Mesothelial cell of epicardium (in vitro differentiated cells): ENCODE measurements around the gene MCIDAS. TPM values are rescaled to one million over a fixed set of nuclear protein-coding genes. Genes with fewer than 3 reads are reported as not detected.

Experiments
- DNase-seq, 2 experiments: peaks; one replicate each; pipeline ENCODE4 v3.0.0; 2021; ENCODE audit warnings: low spot score in 2 of 2; ENCODE audit not compliant: unreplicated experiment in 2 of 2
- H3K27ac Mint-ChIP-seq: 2 replicates; pipeline ENCODE4 v1.8.0; 2021; ENCODE audit warnings: mixed read lengths
- H3K27me3 Mint-ChIP-seq: 2 replicates; pipeline ENCODE4 v1.8.0; 2021; ENCODE audit warnings: low read depth, mixed read lengths
- H3K36me3 Mint-ChIP-seq: 2 replicates; pipeline ENCODE4 v1.8.0; 2021; ENCODE audit warnings: mixed read lengths
- H3K4me1 Mint-ChIP-seq: 2 replicates; pipeline ENCODE4 v1.8.0; 2021; ENCODE audit warnings: mixed read lengths
- H3K4me3 Mint-ChIP-seq: 2 replicates; pipeline ENCODE4 v1.8.0; 2021; ENCODE audit warnings: mild to moderate bottlenecking, moderate library complexity, mixed read lengths
- H3K9me3 Mint-ChIP-seq: 2 replicates; pipeline ENCODE4 v1.8.0; 2021; ENCODE audit warnings: mixed read lengths
- total RNA-seq: library from RNA; stranded (reverse); gene quantifications from 3 replicates; pipeline ENCODE4 v1.2.1, GENCODE V29; 2021
- TF ChIP-seq, protein P1 (sequence below): fragments of 200-600 bp; sonication (generic); IDR thresholded peaks from one replicate; pipeline ENCODE4 v1.5.0; 2021; ENCODE audit warnings: antibody characterized with exemption; ENCODE audit not compliant: unreplicated experiment

MCIDAS gene
- total RNA-seq, 1 donor from 2014 or later, result not detected

DNA sequence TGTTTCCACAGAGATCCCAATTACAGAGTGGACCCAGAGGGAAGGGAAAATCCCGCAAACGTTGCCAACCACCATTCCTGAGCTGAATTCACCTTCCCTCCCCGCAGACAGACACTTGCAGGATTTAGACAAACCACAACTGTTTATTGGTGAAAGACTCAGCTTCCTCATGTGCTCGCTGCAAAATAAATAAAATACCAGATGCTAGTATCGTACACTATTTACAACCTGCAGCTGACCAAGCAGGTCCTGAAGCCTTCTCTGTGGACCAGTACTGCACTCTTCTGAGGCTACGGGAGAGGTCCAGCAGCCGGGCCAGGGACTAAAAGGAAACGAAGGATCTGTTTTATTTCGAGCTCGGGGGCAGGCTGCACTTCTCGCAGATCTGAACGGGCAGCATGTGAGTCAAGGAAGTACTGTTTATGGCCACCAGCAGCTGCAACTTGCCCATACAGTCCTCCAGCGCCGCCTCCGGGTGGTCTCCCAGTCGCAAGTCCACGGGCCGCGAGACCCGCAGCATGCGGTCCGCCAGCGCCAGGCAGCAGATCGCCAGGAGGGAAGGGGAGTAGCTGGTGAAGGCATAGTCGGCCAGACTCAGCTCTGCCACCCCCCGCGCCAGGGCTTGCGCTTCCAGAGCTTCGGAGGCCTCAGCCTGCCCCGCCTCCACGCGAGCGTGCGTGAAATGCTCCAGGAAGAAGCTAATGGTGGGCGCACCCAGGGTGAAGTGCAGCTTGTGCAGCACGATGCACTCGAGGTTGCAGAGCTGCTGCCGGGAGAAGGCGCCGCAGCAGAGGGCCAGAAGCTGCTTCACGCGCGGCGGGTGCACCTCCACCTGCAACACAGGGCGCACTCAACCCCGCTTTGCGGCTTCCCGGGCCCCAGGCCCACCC is 4.2 kb upstream of the MCIDAS start:
- TF ChIP-seq, protein P1, sequence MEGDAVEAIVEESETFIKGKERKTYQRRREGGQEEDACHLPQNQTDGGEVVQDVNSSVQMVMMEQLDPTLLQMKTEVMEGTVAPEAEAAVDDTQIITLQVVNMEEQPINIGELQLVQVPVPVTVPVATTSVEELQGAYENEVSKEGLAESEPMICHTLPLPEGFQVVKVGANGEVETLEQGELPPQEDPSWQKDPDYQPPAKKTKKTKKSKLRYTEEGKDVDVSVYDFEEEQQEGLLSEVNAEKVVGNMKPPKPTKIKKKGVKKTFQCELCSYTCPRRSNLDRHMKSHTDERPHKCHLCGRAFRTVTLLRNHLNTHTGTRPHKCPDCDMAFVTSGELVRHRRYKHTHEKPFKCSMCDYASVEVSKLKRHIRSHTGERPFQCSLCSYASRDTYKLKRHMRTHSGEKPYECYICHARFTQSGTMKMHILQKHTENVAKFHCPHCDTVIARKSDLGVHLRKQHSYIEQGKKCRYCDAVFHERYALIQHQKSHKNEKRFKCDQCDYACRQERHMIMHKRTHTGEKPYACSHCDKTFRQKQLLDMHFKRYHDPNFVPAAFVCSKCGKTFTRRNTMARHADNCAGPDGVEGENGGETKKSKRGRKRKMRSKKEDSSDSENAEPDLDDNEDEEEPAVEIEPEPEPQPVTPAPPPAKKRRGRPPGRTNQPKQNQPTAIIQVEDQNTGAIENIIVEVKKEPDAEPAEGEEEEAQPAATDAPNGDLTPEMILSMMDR, result no peak
- H3K4me1 Mint-ChIP-seq, result peaks cover 35% of the 10 kb centered on the region
- peak overlapping the region; percentile 78 for H3K4me3 Mint-ChIP-seq
- H3K27me3 Mint-ChIP-seq, result peaks cover 87% of the 10 kb centered on the region
- H3K9me3 Mint-ChIP-seq, result no peaks in the 10 kb centered on the region
- DNase-seq, result peak in 1 of 2 experiments; percentile 60
- no peaks in the 10 kb centered on the region for H3K36me3 Mint-ChIP-seq
- H3K27ac Mint-ChIP-seq, result no peak overlapping the region

DNA sequence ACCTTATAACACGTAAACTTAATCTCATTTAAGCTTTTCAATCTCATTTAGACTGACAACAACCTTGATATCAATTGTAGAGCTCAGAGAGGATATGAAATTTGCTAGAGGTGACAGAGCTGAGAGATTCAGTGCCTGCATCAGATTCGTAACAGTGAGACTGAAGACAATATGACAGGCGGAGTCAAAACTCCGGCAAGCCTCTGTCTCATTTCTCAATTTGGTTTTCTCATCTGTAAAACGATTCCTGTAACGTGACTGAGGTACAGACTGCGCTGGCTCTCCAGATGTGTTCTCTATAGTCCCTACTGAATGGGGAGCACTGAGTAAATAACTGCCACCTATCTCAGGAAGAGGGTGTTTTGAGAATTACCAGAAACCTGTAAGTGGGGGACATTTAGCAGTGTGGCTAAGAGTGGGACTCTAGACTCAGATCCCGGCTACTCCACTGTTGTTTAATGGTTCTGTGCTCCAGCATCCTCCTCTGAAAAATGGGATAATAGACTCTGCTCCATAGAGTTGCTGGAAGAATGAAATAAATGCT is 3.0 kb upstream of the MCIDAS start:
- no peak for DNase-seq
- H3K27ac Mint-ChIP-seq, result no peak overlapping the region
- H3K9me3 Mint-ChIP-seq, result no peaks in the 10 kb centered on the region
- no peaks in the 10 kb centered on the region for H3K36me3 Mint-ChIP-seq
- TF ChIP-seq, protein P1, result no peak
- peaks cover 37% of the 10 kb centered on the region for H3K4me1 Mint-ChIP-seq
- no peak overlapping the region for H3K4me3 Mint-ChIP-seq
- H3K27me3 Mint-ChIP-seq, result peaks cover 90% of the 10 kb centered on the region

DNA sequence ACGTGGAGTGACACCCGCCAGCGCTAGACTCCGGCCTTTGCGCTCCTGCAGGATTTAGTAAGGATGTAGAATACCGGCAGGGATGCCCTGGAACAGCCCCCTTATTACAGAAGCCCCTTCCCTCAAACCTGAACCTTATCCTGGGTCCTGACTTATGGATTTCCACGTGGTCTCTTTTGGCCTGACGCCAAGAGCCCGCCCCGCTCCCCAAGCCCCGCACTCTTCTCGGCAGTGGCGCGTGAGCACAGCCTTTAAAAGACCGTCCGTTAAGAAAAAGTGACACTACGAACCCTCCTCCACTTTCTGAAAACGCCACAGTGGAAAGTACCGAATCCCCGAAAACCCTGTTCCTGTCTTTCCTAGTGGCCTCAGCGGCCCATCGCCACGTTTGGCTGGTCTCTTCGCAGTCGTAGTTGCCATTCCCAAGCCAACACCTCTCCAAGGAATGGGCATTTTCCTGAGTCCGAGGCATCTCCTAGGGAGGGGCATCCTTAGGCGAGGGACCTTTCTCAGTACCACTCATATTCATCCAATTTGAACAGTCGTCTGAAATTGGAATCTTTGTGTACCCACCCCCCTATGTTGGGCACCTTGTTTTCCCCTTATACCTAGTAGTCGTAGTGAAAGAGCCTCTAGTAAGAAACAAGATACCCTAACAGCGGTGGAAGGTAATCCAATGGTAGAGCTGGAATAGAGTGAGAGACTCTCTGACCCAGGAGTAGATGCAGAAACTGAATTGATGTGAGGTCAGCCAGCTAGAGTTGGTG is 732 bp upstream of the MCIDAS start:
- Mint-ChIP-seq H3K4me3 (peak overlapping the region; percentile 60), H3K36me3 (no peaks in the 10 kb centered on the region), H3K4me1 (peaks cover 31% of the 10 kb centered on the region), H3K27me3 (peaks cover 96% of the 10 kb centered on the region), H3K27ac (no peak overlapping the region), H3K9me3 (no peaks in the 10 kb centered on the region)
- no peak for DNase-seq
- TF ChIP-seq, protein P1, result no peak

DNA sequence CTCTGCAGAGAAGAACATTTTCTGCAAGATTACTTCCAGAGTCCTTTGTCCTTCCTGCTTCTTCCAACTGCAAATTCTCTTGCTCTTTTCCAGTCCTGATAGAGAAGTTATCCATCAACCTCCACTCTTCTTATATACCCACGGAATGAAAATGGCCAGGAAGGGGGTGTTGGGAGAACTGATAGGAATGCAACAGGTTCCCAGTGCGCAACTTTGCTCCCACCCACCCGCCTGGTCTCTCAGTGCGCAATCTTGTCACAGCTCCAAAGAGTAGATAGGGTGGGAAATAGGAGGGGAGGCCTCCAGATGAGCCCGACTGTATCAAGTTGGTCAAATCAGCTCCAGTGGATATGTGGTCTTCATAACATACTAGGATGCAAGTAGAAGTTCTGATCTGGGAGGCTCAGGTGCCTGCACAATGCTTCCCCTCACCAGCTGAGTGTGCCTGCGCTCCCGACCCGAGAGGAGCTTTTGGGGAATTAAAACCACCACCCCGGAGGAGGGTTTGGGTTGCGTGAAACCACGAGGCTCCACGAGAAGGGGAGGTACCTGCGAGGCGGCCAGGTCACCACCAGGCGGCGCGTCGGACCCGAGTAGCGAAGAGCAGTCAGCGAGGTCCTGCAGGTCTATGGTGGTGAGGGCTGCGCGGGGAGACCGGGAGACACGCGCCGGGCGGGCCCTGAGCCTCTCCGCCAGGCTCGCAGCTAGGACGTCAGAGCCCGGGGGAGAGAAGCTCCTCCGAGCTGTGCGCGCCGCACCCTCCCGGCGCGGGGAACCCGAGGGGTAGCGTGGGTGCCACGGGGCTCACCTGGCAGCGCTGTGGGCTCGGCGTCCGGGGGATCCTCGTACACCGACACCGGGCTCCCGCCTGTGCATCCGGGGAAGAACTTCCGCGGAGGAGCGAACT is 835 bp downstream of the MCIDAS start:
- peaks cover 22% of the 10 kb centered on the region for H3K4me1 Mint-ChIP-seq
- H3K27me3 Mint-ChIP-seq, result peaks cover 95% of the 10 kb centered on the region
- H3K9me3 Mint-ChIP-seq, result no peaks in the 10 kb centered on the region
- H3K36me3 Mint-ChIP-seq, result no peaks in the 10 kb centered on the region
- peak overlapping the region; percentile 56 for H3K4me3 Mint-ChIP-seq
- H3K27ac Mint-ChIP-seq, result no peak overlapping the region
- TF ChIP-seq, protein P1, result peak; percentile 79
- DNase-seq, result peak; percentile 62 to 76

DNA sequence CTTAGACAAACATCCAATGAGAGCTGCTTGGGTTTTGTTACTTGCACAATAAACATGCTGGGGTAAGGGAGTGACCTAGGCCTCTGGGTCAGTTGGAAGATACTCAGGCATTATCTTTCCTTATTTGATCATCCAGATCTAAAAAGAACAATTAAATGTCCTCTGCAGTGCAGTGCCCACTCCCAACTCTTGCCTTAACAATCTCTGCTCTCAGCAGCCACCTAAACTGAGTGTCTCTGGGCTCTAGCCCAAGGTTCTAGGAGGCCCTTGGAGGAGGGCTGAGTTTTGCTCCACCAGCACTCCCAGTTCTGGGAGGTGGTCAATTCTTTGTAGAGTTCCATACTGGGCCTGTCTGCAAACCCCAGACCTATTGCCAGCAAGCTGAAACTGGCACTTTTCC is 1.8 kb downstream of the MCIDAS start:
- Mint-ChIP-seq H3K4me1 (peaks cover 27% of the 10 kb centered on the region), H3K27me3 (peaks cover 95% of the 10 kb centered on the region), H3K9me3 (no peaks in the 10 kb centered on the region), H3K36me3 (no peaks in the 10 kb centered on the region), H3K4me3 (no peak overlapping the region), H3K27ac (no peak overlapping the region)
- DNase-seq, result no peak
- TF ChIP-seq, protein P1, result no peak
